GM15510 (cell line): ENCODE data around the gene SCP2D1.

ENCODE experiments used
- POLR2A ChIP-seq: IDR thresholded peaks from 3 replicates; pipeline ENCODE4 v1.6.1; 2011; ENCODE audit warnings: borderline replicate concordance; ENCODE audit not compliant: insufficient read length; ENCODE audit errors: extremely low read depth

The SCP2D1 gene

DNA sequence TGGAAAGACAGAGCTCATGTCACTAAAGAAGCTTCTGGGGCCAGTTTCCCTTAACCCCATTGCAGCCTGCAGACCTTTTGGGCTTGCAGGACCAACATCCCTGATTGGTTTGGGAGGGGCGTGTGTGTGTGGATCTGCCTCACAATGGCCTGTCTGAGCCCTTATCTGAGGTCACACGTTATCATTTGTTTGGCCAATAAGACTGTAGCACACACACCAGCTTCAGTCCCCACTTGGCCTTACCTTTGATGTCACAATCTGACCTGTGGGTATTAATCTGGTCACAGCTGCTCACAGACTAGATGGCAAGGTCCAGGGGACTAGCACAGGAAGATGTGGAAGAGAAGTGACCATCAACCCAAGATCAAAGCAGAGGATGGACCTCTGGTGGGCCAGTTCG lies at the start of gene SCP2D1:
Gene SCP2D1, plus strand, starts transcription at position 301 of the 400 bp plus-strand sequence. Its CDS starts 33 bp downstream, at position 334.
- no peak for TF ChIP-seq POLR2A

DNA sequence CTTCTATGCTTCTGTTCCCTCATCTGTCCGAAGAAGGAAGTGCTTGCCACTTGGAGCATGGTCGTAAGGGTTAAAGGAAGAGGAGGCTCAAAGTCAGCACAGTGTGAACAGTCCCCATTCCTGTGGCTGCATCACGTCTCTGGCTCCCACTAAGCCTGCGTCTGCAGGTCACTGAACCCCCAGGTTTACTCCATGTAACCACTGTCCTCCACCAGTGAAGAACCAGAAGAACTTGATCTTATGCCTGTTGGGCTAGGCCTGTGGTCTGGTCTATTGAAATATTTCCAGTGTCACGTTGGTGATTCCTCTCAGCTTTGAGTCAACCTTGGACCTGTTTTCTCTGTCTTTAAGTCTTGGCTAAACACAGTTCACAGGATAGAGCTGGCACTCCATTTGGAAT lies 45.9 kb upstream of the SCP2D1 start:
- no peak for TF ChIP-seq POLR2A

DNA sequence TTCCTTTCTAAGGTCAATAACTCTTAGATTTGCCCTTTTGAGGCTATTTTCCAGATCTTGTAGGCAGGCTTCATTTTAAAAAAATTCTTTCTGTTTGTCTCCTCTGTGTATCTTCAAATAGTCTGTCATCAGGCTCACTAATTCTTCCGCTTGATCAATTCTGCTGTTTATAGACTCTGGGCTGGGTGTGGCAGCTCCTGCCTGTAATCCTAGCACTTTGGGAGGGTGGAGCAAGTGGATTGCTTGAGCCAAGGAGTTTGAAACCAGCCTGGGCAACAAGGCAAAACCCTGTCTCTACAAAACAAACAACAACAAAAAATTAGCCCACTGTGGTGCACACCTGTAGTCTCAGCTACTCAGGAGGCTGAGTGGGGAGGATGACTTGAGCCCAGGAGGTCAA lies 40.0 kb upstream of the SCP2D1 start:
- no peak for TF ChIP-seq POLR2A

DNA sequence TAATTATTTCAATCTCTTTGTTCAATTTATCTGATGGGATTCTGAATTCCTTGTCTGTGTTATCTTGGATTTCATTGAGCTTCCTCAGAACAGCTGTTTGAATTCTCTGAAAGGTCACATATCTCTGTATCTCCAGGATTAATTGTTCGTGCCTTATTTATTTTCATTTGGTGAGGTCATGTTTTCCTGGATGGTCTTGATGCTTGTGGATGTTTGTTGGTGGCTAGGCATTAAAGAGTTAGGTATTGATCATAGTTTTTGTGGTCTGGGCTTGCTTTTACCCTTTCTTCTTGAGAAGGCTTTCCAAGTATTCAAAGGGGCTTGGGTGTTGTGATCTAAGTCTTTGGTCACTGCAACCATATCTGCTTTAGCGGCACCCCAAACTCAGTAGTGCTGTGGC lies 39.4 kb upstream of the SCP2D1 start:
- TF ChIP-seq POLR2A: no peak

DNA sequence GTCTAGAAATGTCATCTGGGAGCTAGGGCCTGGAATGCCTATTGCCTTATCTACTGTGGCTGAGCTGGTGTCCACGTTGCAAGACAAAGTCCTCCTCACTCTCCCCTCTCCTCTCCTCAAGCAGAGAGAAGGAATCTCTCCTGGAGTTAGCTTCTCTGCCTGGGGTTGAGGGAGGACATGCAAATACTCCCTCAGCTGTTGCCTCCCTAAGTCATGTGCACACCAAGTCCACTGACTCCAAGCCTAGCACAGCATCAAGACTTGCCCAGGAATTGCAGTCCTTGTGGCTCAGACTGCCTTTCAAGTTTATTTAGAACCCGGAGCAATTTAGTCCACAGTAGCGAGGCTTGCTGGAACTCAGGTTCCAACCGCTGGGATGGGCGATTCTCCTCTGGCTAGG lies 38.0 kb upstream of the SCP2D1 start:
- no peak for TF ChIP-seq POLR2A

DNA sequence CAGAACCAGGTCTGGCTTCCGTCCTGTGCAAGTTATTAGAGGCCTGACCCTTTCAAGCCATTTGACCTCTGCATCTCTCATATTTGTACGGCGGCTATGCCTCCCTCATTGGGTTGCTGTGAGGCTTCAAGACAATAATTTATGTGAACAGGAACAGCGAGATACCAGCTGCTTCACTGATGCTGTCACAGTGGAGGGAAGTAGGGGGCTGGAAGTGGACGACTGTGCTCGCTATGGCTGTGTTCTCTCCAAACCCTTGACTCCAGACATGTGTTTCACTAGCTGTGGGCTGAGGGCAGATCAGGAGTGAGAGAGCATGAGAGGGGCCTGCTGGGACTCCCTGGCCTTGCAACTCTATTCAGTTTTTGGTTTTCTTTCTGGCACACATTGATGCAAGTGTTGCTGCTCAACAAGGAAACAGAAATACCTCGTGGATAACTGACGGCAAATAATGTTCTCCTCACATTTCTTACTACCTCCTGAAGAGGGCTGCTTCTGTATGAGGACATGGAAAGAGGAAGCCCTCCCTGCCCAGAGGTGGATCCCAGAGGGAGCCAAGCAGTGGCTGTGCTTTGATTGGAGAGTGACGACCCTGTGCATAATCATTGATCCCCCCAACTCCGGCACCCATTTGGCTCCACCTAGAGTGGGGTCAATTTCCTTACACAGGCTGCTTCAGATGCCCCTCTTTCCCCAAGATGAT lies 34.7 kb upstream of the SCP2D1 start:
- TF ChIP-seq POLR2A: no peak

DNA sequence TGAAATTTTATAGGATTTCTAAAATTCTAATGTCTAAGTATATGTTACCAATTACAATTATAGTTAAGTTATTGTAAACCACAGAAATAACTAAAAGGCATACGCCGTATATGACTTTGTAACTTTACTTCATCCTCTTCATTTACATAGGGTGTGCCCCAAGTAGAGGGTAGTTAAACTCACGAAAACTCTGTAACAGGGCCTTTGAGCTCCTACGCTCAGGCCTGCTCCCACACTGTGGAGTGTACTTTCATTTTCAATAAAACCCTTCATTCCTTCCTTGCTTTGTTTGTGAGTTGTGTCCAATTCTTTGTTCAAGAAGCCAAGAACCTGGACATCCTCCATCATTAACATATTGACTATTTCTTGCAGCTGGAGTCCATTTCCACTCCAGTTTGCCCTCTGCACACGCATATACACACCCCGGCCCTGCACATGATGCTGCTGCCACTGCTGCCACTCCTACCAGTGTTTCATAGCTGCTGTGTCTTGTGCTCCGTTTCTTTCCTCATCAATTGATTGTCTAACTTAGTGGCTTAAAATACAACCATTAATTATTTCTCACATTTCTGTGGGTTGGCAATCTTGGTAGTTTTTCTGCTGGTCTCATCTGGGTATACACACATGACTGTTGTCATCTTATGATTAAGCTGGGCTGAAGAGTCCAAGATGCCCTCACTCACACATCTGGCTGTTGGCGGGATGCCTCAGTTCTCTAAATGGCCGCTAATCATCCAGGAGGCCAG lies 33.0 kb upstream of the SCP2D1 start:
- no peak for TF ChIP-seq POLR2A

DNA sequence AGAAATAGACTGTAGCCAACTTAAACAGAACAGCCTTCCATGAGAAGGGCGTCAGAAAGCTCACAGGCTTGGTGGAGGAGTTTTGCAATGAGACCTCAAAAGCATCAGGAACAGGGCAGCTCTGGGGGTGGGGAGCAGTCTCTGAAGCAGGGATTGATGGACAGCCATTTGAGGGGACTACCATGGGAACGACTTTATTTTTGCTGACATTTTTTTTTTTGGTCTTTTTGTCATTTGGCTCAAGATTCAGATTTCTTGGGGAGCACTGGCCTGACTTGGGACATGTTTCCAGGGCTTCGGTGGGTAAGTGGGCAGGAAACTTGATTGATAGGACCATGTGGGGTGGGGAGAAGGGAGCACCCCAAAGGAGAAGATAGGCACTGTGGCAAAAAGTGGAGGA lies 32.1 kb upstream of the SCP2D1 start:
- no peak for TF ChIP-seq POLR2A

DNA sequence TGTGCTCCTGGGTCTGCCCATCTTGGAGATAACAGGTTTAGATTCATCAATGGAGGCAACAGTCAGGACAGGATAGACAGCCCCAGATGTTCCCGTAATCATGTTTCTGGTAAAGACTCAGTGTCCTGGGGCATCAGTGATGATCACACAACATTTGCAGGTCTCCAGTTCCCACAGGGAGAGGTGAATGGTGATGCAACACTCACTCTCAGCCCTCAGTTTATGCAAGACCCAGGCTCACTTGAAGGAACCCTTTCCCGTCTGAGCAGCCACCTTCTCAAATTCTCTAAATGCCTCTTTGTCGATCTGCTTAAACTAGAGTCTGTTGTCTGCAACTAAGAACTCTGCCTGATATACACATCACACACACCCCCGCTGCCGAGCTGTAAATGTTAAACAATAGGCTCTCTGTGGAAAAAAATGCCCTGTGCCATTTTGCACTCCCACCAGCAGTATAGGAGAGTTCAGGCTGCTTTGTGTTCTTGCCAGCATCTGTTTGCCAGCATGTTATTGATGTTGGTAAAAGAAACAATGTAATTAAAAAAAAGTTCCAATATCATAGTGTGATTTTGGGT lies 30.1 kb upstream of the SCP2D1 start:
- no peak for TF ChIP-seq POLR2A

DNA sequence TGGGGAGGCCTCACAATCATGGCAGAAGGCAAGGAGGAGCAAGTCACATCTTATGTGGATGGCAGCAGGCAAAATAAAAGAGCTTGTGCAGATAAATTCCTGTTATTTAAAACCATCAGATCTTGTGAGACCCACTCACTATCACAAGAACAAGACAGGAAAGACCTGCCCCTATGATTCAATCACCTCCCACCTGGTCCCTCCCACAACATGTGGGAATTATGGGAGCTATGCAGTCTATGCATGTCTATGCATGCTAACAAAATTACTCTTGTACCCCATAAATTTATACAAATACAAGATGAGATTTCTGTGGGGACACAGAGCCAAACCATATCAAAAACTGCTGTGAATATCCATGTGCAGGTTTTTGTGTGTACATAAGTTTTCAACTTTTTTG lies 25.6 kb upstream of the SCP2D1 start:
- no peak for TF ChIP-seq POLR2A

DNA sequence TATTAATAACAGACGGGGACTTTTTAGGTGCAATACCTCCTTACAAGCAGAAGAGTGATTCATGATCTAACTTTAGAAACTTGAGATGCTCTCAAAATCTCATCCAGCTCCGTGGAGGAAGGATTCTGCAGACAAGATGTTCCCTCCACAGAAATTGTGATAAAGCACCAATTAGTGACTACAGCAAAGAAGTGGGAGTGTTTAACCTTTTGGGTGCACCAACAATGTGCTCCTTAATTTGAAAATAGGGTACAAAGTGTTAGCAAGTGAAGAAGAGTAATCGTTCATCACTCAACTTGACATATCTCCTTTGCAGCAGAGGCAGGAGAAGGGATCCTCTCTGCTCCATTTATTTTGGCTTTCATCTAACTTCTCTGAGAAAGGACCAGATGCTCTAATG lies 22.8 kb upstream of the SCP2D1 start:
- TF ChIP-seq POLR2A: no peak

DNA sequence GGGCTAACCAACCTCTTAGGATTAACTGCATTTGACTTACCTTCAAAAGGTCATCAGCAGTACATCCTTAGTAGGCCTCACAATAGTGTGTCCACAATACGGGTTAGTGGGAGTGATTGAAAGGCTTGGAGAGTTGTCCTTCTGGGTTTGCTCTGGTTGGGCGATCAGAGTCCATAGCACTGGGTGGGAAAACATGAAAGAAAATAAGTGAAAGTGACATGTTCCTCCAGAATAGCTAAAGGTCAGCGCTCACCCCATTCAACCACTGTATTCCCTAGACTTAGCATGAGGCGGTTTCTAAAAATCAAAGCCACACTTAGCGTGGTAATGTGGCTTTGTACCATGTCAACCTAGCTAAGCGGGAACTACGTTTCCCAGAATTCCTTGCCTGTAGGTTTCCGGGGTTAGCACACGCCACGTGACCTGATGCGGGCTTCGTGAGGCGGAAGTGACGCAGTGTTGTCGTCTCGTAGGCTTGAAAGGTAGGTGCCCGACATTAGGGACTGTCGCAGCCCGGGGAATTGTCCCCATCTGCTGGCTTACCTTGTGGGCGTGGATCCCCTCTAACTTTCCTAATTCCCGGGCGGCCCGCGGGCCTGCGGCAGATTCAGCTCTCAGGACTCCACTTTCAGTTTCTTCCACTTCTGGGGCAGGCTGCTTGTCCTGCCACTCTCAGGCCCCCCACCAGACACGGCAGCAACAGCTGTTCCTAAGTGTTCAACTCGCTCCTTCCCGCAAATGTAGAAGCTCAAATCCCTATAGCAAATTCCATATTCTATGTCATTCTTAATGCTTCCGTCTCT lies 19.8 kb upstream of the SCP2D1 start:
- peak; percentile 75 for TF ChIP-seq POLR2A

DNA sequence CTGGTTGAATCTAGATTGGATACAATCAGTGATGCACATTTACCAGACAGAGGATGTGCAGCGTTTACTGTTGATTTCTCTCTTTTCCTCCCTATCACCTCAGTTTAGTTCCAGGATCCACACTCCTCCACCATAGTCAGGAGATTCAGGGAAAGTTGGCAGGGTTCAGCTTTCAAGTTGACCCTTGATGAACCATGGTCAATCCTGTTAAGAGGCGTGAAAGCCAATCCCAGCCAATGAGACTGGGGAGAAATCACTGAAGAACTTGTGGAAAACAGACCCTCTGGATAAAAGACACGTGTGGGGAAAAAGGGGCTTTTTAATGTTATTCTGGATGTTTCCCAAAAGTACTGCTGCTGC lies 19.2 kb upstream of the SCP2D1 start:
- TF ChIP-seq POLR2A: no peak

DNA sequence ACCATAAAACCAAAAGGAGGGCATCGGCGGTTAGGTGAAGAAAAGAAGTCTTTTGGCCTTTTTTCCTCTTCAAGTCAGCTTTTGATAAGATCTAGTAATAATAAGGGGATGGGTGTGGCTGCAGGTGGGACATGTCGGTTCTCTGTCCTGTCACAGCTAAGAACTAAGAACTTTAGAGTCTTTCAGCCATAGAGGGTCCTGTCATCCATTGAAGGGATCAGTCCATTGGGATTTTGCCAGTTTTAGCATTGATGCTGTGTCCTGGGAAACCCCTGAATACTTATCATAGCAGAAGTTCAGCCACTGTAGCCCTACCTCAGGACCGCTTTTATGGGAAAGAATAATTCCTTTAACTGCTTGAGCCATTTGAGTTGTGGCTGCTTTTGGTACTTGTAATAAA lies 18.2 kb upstream of the SCP2D1 start:
- TF ChIP-seq POLR2A: no peak

DNA sequence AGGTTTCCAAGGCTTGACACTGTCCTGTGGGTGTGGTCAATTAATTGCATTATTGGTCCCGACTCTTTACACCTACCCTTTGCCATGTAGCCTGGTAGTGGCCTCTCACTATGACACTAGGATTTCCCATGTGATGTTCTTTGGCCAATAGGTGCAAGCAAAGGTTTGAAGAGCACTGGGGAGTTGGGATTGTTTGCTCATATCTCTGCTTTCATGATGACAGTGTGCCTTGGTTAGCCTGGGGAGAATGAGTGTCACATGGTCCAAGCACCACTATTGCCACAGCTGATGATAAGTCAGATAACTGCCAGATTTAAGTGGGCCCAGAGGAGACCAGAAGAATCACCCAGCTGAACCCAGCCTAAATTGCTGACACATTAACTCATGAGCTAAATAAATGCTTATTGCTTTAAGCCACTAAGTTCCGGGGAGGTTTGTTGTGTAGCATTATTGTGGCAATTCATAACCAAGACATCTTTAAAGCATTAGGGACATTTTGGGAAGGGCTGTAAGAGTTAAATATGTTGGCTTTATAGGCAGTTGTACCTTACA lies 17.2 kb upstream of the SCP2D1 start:
- TF ChIP-seq POLR2A: no peak
